ENCODE measurements around the gene ST6GALNAC3.

The ST6GALNAC3 gene

DNA sequence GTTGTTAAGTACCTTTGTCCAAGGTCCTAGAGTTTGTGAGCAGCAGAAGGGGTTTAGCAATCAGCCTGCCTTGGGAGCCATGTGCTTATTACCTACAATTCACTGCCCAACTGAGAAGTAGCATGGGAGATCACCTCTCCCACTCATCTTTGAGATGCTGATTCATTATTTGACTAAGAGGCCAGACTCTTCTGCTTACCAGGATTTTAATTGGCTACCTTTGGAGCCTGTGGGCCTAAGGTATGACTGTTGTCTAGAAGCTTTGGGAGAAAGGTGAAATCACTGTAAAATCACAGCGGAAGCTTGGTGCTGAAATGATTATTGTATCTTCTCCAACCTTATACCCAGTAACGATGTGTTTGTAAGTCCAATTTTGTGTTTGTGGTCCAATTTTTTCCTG, 213.4 kb downstream of the ST6GALNAC3 start:
- no peak for DNase-seq (ENCODE audit: low read depth in 3 of 3)

DNA sequence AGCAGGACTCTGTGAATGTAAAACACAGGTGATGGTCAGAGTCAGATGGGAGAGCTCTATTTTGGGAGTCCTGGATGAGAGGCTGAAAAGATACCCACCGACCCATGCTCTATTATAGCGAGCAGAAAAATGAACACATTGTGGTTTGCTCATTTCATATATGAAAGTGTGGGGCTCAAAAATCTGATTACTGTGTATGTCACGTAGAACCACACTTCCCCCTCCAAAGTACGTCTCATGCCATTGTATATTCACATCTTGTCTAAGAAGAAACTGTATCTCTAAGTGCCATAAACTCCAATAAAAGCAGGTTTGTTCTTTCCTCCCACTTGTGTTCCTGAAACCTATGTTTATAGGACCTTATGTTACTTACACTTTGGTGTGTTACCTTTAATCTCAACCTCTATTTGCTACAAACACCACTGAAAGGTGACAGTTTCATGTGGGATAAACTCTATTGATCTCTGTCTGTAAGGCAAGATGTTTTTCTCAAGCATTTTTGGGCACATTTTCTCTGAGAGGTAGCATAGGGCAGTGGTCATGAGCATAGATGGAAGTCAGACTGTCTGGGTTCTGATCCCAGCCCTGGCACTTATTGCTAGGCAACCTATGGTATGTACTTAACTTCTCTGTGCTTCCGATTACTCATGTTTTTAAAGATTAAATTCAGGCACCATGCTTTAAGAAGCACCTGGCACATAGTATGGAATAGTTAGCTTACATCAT, 214.4 kb downstream of the ST6GALNAC3 start:
- no peak for DNase-seq (ENCODE audit: low read depth in 3 of 3)

DNA sequence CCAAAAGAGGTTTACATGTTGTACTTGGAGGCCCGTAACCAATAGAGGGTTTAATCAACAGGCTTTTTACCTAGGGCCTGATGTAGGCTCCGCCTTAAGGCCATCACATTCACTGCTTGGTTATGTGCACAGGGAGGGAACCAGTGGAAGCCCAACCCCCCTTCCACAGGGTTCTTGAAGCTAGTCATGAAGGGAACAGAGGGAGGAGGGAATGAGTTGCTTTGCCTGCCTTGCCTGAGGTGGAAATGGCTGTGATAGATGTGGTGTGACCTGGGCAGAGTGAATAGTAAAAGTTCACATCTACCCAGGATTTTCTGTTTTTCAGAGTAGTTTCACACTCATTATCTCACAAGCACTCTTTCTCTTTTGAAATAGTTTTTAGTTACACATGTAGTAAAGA, 215.1 kb downstream of the ST6GALNAC3 start:
- DNase-seq (ENCODE audit: low read depth in 3 of 3) = no peak

DNA sequence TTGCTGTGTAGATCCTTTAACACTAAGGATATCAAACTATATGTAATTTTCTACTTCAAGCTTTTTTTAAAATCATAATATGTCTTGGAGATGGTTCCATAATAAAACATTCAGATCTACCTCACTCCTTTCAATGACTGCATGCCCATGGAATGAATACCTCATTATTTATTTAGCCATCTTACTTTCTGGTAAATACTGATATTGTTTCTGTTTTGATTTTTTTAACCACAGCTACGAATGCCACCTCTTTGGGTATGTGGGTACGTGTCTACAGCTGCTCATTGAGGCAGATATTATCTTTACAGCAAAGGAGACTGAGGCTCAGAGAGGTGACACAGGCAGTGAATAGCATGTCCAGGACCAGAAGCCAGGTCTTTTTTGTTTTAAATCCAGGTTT, 215.7 kb downstream of the ST6GALNAC3 start:
- no peak for DNase-seq (ENCODE audit: low read depth in 3 of 3)

- DNase-seq (ENCODE audit: low read depth in 3 of 3) = no peak
Measured at GRCh38 chr1:76291191-76291590, 216.6 kb downstream of the ST6GALNAC3 start.

DNA sequence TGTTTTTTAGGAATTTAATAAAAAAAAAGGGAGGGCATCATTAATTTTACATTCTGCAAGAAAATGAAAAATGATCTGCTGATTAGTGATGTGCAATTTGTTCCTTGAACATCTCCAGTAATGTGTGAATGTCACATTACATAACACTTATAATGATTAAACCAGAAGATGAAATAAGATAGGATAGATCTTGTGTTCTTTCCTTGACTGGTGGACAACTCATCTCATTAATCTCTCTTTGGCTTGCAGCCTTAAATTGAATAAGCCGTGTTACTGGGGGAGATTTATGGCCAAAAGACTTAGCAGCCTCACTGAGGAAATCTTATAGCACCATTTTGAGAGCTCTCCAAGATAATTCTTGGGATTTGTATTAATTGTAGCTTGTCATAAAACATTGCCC, 217.2 kb downstream of the ST6GALNAC3 start:
- no peak for DNase-seq (ENCODE audit: low read depth in 3 of 3)

- DNase-seq (ENCODE audit: low read depth in 3 of 3) = no peak
Measured at GRCh38 chr1:76292418-76293184, 218.1 kb downstream of the ST6GALNAC3 start.

DNA sequence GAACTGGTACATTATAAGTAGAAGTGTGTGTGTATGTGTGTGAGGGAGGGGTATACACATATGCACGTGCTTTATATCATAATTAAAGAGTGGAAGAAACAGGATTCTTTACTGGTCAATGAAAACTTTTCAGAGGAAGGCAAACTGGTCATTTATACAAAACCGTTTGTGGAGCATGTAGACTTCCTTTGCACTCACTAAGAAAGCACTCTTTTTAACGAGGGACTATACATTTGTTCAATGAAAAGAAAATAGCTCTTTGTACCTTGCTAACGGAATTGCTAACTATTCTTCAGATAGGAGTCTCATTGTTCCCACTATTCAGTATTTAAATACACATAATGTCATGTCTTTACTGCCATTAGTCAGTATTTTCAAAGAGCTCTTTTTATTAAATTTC, 219.3 kb downstream of the ST6GALNAC3 start:
- DNase-seq (ENCODE audit: low read depth in 3 of 3) = no peak

- no peak for DNase-seq (ENCODE audit: low read depth in 3 of 3)
Measured at GRCh38 chr1:76294482-76295194, 220.1 kb downstream of the ST6GALNAC3 start.

DNA sequence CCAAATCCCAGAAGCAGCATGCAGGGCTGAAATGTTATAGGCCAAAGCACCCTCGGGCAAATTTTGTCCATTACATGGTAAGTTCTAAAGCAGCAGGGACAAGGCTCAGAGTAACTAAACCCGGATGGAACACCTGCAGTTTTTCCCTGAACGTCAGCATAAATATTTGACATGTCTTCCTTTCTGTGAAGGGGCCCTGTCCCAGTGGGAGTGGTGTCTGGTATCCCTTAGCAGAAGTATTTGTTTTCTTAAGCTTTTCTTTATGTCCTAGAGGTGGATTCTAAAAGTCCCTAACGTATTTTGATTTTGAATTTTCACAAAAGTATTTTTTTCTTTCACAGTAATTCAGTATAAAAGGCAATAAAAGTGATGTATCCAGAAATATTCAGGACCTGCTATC, 223.9 kb downstream of the ST6GALNAC3 start:
- no peak for DNase-seq (ENCODE audit: low read depth in 3 of 3)

DNA sequence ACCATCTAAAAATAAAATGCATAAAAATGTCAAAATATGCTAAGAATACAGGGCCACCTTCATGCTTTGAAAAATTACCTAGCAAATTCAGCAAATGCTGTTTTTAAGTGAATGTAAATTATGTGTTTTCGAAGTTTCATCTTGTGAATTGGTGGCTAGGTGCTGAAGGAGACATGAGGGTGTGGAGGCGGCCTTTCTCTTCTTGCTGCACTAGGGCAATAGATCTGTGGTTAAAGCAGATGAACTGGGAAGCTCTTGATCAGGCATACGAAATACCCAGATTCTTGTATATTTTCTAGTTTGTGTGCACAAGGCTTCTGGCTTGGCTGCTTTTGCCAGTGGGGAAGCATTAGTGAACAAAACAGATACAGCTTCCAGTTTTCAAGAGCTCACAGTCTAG, 224.5 kb downstream of the ST6GALNAC3 start:
- no peak for DNase-seq (ENCODE audit: low read depth in 3 of 3)

DNA sequence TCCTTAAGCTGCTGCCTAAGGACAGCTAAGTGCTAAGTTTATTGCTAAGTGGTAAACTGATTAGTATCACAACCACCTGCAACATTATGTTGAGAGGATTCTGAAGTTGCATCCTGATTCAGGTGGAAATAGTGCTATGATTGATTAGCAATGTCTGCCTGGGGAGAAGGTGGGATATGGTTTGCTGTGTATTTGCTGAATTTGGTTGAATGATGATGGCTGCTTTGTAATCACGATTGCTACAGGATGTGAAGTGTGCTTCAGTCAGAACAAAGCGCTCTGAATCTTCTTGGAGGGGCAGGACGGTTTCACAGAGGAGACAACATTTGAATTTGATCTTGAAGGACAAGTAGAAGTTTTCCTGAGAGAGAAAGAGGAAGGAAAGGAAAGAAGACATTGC, 226.0 kb downstream of the ST6GALNAC3 start:
- no peak for DNase-seq (ENCODE audit: low read depth in 3 of 3)

- no peak for DNase-seq (ENCODE audit: low read depth in 3 of 3)
Measured at GRCh38 chr1:76302711-76303339, 228.3 kb downstream of the ST6GALNAC3 start.

DNA sequence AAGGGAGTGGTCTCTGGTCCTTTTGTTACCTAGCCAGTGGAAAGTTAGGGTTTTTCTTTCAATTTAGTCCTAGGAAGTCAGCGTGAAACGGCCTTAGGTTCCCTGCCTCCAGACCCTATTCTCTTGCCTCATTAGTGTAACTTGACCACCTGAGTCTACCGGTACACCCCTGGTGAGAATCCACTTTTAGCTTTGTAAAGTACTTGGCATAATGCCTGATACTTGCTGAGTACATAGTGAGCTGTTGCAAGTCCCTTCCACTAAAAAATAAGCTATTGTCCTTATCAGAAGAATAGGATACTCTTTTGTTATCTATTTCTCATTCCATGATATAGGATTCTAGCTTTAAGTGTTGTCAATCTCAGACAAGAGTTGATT, 228.8 kb downstream of the ST6GALNAC3 start:
- DNase-seq (ENCODE audit: low read depth in 3 of 3) = no peak

DNA sequence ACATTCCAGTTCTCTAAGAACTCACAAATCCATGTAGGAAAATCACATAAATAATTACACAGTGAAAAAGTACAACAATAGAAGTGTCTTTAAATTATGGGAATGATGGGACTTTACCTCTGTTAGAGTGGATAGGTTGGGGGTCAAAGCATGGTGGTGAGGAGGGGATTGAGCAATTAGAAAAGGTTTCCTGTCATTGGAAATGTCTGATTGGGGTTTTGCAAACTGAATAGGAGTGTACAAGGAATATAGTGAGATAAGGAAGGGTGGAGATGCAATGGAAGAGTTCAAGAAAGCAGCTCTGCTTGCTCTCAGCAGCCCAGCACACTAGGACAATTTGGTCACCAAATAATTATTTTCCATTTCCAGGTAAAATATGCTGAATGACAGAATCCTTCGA, 238.8 kb downstream of the ST6GALNAC3 start:
- no peak for DNase-seq (ENCODE audit: low read depth in 3 of 3)

GRCh38 chr1:76314730-76315129, 240.2 kb downstream of the ST6GALNAC3 start:
- DNase-seq (ENCODE audit: low read depth in 3 of 3) = no peak

GRCh38 chr1:76317299-76317900, 242.9 kb downstream of the ST6GALNAC3 start:
- DNase-seq (ENCODE audit: low read depth in 3 of 3) = no peak

DNA sequence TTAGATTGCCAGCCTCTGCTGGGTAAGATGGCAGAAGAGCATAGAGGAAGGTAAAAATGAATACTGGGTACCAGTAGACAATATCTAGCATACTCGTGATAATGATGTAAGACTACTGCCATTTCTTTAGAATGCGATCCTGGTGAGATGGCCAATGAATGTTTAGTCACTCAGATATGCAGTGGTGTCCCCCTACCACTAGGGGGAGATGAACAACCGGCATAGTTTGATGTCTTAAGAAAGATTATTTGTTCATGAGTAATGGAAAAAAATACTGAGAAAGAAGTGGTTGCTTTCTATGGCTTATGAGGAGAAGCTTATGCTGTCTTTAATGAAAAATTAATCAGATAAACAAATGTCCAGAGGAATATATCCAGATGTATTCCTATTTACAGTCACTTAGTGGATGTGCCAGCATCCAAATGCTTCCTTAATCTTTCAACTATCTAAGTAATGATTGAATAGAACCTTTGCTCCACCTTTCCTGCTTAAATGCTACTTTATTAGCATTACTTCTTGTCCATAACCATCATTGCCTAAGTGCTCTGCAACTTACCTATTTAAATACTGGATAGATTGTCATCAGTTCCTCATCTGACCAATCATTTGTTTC, 256.6 kb downstream of the ST6GALNAC3 start:
- peak; percentile 11 to 26 (median 13) for DNase-seq (ENCODE audit: low read depth in 3 of 3)

DNA sequence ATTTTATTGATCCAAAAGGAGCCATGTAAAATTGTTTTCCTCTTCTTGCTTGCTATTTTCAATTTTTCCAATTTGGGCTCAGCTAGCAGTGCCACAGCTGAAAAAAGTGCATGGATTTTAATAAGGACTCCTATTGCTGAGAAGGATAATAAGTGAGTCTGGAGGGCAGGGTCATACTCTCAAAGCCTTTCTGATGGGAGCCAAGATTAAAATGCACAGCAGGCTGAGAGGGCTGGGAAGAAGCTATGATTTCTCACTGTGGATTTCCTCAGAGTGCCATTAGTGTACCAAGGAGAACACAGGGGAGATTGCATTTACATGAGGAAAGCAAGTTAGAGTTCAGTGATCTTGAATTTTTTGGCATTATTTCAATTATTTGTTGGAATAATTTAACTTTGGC, 261.3 kb downstream of the ST6GALNAC3 start:
- no peak for DNase-seq (ENCODE audit: low read depth in 3 of 3)

- DNase-seq (ENCODE audit: low read depth in 3 of 3) = no peak
Measured at GRCh38 chr1:76336931-76337371, 262.4 kb downstream of the ST6GALNAC3 start.

DNA sequence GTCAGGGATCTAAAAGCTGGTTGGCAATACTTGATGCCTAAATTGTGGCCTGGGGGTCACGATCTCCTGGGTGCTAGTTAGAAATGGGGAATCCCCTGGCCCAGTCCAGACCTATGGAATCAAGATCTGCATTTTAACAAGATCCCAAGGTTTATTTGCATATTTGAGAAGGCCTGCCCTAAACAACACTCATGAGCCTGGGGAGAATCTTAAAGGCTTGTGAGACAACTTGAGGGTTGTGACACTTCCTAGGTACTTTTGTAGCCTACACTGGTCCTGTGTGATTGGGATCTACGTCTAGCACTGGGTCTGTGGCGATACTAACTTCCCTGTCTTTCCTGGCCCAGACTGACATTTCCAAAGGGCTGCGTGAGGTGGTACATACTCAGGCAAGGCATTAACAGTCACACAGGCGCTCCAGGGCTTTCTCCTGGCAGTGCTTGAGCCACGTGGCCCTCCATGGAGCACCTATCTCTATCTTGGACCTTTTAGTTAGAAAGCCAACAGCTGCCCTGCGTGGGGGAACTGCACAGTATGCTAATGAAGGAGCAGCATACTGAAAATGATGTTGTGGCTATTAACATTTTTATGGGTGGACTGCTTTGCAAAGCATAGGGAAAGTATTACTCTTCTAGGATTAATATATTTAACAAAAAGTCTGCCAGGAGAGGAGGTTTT, 263.1 kb downstream of the ST6GALNAC3 start:
- no peak for DNase-seq (ENCODE audit: low read depth in 3 of 3)
